Colonic mucosa (tissue), 4 donors: ENCODE data around the gene SPPL2C. TPM values are rescaled to one million over a fixed set of nuclear protein-coding genes. Genes with fewer than 3 reads are reported as not detected.

Experiments
- DNase-seq: peaks from one replicate; pipeline ENCODE4 v3.0.0-alpha.2; 2020
- H3K27ac ChIP-seq: fragments of 200-600 bp; one replicate; pipeline ENCODE4 v1.8.0; 2021
- H3K27me3 ChIP-seq: fragments of 200-600 bp; one replicate; pipeline ENCODE4 v1.8.0; 2021
- H3K36me3 ChIP-seq: fragments of 200-600 bp; one replicate; pipeline ENCODE4 v1.8.0; 2021
- H3K4me1 ChIP-seq: fragments of 200-600 bp; one replicate; pipeline ENCODE4 v1.8.0; 2021; ENCODE audit warnings: mild to moderate bottlenecking
- H3K4me3 ChIP-seq: fragments of 200-600 bp; one replicate; pipeline ENCODE4 v1.8.0; 2021
- H3K9ac ChIP-seq, 2 donors: one replicate each; pipeline ENCODE4 v1.7.0; 2013; ENCODE audit warnings: control low read depth in 2 of 2, low read depth in 2 of 2, low read length in 2 of 2
- H3K9me3 ChIP-seq: fragments of 200-600 bp; one replicate; pipeline ENCODE4 v1.8.0; 2021
- intact Hi-C: fragments of 100-400 bp; cut with DNase I; formaldehyde crosslinking; loops from one replicate; pipeline ENCODE4 v1.14.1; 2022
- total RNA-seq, 2 donors: library from RNA; stranded (reverse); fragmentation: NEBNext Ultra II Directional in 1 of 2; extraction: Animal tissue kit (Norgen Biotek cat#: 25700) in 1 of 2; gene quantifications; one replicate each; pipeline ENCODE4 v1.2.1, GENCODE V29; 2021
- TF ChIP-seq, protein P1 (sequence below): fragments of 200-600 bp; IDR thresholded peaks from one replicate; pipeline ENCODE4 v1.8.0; 2022; ENCODE audit warnings: antibody characterized with exemption, mild to moderate bottlenecking
- donor health status: healthy.
- donor health status: DM: no; HTN: no; CAD: no.
- donor health status: DM: no; HTN: no; CAD: no.

The SPPL2C gene
- total RNA-seq, 2 donors from 2014 or later, result not detected

DNA sequence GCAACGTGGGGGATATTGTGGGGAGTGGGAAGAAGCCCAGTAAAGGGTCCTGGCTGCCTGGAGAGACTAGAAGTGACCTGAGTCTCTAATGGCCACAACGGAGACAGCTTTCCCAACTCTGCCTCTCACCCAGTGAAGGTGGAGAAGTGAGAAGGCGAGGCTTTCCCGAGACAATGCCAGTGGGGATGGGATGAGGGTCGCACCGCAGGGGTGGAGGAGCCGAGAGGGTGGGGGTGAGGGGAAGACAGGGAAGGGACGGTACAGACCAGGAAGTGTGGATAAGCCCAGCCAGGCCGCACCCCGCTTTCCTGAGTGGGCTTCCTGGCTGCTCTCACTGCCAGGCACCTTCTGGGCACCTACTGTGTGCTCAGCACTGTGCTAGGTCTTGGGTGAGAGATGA lies 7.5 kb upstream of the SPPL2C start:
- H3K27me3 ChIP-seq, result no peaks in the 10 kb centered on the region
- H3K9me3 ChIP-seq, result no peaks in the 10 kb centered on the region
- no peaks in the 10 kb centered on the region for H3K4me1 ChIP-seq
- no peak overlapping the region for H3K4me3 ChIP-seq
- TF ChIP-seq, protein P1, sequence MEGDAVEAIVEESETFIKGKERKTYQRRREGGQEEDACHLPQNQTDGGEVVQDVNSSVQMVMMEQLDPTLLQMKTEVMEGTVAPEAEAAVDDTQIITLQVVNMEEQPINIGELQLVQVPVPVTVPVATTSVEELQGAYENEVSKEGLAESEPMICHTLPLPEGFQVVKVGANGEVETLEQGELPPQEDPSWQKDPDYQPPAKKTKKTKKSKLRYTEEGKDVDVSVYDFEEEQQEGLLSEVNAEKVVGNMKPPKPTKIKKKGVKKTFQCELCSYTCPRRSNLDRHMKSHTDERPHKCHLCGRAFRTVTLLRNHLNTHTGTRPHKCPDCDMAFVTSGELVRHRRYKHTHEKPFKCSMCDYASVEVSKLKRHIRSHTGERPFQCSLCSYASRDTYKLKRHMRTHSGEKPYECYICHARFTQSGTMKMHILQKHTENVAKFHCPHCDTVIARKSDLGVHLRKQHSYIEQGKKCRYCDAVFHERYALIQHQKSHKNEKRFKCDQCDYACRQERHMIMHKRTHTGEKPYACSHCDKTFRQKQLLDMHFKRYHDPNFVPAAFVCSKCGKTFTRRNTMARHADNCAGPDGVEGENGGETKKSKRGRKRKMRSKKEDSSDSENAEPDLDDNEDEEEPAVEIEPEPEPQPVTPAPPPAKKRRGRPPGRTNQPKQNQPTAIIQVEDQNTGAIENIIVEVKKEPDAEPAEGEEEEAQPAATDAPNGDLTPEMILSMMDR, result no peak
- H3K27ac ChIP-seq, result no peak overlapping the region
- no peak for DNase-seq
- intact Hi-C loops, result no loop called here
- H3K9ac ChIP-seq, result no peak overlapping the region
- H3K36me3 ChIP-seq, result no peaks in the 10 kb centered on the region

DNA sequence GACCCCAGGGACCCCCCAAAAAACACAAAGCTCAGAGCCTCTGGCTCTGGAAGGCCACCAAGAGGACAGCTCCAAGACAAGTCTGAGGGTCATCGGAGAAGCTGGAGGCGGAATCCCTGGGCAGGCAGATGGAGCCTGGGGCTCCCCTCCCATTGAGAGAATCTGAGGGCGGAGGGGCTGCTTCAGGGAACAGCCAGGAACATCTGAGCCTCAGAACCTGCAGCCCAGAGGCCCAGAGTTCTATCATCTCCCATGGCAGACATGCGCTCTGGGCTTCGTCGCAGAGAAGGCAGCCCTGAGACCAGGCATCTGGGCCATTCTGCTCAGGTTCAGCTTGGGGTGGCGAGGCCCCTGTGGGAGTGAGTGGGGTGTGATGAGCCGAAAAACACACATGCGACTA lies 7.1 kb upstream of the SPPL2C start:
- Histone ChIP-seq H3K9me3 (no peaks in the 10 kb centered on the region), H3K27me3 (no peaks in the 10 kb centered on the region), H3K4me1 (no peaks in the 10 kb centered on the region), H3K9ac (no peak overlapping the region), H3K27ac (no peak overlapping the region), H3K4me3 (no peak overlapping the region), H3K36me3 (no peaks in the 10 kb centered on the region)
- intact Hi-C loops, result no loop called here
- TF ChIP-seq, protein P1, result no peak
- DNase-seq, result no peak

DNA sequence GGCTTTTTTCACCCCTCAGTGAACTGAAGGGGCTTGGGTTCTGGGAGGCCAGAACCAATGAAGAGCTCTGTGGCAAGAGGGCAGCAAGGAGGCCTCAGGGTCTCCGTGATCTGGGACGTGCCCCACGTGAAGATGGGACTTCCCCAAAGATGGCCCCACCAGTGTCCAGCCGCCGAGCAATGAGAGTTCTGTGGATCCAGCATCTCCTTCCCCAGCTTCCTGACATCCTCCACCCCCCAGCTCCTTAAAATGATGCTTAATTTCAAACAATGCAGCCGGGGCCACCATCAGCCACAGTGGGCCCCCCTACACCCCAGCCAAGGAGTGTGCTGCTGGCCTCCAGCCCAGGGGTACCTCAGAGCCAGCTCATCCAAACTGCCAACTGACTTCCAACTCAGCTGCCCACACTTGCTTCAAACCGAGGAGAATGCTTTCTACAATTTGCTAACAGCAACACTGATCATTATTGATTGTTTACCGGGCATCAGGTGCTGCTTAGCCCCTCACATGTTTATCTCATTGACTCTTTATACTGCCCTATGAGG lies 5.9 kb upstream of the SPPL2C start:
- no peak for DNase-seq
- Histone ChIP-seq H3K9ac (no peak overlapping the region), H3K9me3 (no peaks in the 10 kb centered on the region), H3K4me1 (no peaks in the 10 kb centered on the region), H3K27ac (no peak overlapping the region), H3K4me3 (no peak overlapping the region), H3K36me3 (no peaks in the 10 kb centered on the region), H3K27me3 (no peaks in the 10 kb centered on the region)
- intact Hi-C loops, result no loop called here
- TF ChIP-seq, protein P1, result no peak

DNA sequence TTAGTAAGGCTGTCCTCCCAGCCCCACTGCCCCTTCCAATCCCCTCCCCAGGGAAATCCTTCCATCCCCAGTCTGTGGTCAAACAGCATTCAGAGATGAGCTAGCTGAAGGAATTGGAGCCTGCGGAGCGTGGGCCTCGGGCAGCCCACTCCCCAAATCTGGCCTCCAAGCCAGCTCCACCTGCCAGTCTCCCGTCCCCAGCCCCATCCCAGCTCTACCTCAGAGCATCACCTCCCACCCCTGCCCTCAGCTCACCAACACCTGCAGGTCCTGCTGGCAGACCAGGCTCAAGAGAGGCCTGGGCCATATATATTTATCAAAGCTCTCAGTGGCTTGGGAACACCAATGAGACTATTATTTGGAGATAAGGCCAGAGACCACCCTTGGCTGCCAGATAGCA lies 5.2 kb upstream of the SPPL2C start:
- Histone ChIP-seq H3K9me3 (no peaks in the 10 kb centered on the region), H3K36me3 (no peaks in the 10 kb centered on the region), H3K27ac (no peak overlapping the region), H3K4me3 (no peak overlapping the region), H3K9ac (no peak overlapping the region), H3K27me3 (no peaks in the 10 kb centered on the region), H3K4me1 (no peaks in the 10 kb centered on the region)
- no peak for DNase-seq
- TF ChIP-seq, protein P1, result no peak
- intact Hi-C loops, result no loop called here

DNA sequence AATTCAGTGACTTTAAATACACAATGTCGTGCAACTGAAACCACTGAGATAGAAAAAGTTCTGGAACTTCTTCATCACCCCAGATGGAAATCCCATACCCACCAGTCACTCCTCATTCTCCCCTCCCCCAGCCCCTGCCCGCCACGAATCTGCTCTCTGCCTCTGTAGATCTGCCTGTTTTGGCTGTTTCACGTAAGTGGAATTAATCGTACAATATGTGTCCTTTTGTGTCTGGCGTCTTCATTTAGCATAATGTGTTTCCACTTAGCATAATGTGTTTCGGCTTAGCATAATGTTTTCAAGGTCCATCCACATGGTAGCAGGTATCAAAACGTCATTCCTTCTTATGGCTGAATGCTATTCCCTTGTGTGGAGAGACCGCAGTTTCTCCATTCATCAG lies 3.5 kb upstream of the SPPL2C start:
- DNase-seq, result no peak
- Histone ChIP-seq H3K4me3 (no peak overlapping the region), H3K9me3 (no peaks in the 10 kb centered on the region), H3K27me3 (no peaks in the 10 kb centered on the region), H3K36me3 (no peaks in the 10 kb centered on the region), H3K9ac (no peak overlapping the region), H3K27ac (no peak overlapping the region), H3K4me1 (no peaks in the 10 kb centered on the region)
- intact Hi-C loops, result no loop called here
- TF ChIP-seq, protein P1, result no peak
